OCI-LY7 (cell line): ENCODE results near the gene VEGFC. TPM values are rescaled to one million over a fixed set of nuclear protein-coding genes. Genes with fewer than 3 reads are reported as not detected.

Experiments used
- BruUV-seq: library from RNA; stranded (reverse); fragments of 400-500 nt; replicated peaks from 2 replicates; lab custom pipeline; 2021; lab: Mats Ljungman, UMichigan
- CTCF ChIA-PET: fragments of 300-600 bp; sonication (Branson Sonifier 250); formaldehyde crosslinking; loops from one replicate; lab custom pipeline; 2022; ENCODE audit warnings: antibody characterized with exemption; ENCODE audit not compliant: unreplicated experiment; lab: Charles Lee
- POLR2A ChIA-PET: fragments of 300-600 bp; sonication (Branson Sonifier 250); formaldehyde crosslinking; loops from one replicate; lab custom pipeline; 2022; ENCODE audit warnings: antibody characterized with exemption; lab: Charles Lee
- DNase-seq: peaks from one replicate; pipeline ENCODE4 v3.0.0-alpha.2; 2015; ENCODE audit warnings: low spot score
- H2AFZ ChIP-seq: fragments of 200-600 bp; sonication (generic), shearing (Covaris generic); 2 replicates; pipeline ENCODE4 v1.6.1; 2014; ENCODE audit warnings: mild to moderate bottlenecking, antibody characterized with exemption, low read length, moderate library complexity
- H3K27ac ChIP-seq: fragments of 200-600 bp; sonication (generic); 2 replicates; pipeline ENCODE4 v1.5.1; 2014; ENCODE audit warnings: mixed run types, low read depth, mild to moderate bottlenecking, moderate library complexity, low read length, inconsistent platforms; ENCODE audit not compliant: poor library complexity, severe bottlenecking
- H3K36me3 ChIP-seq: fragments of 200-600 bp; sonication (generic); 2 replicates; pipeline ENCODE4 v1.6.1; 2014; ENCODE audit warnings: mild to moderate bottlenecking, antibody characterized with exemption, low read length, moderate library complexity, mixed read lengths; ENCODE audit not compliant: insufficient read depth
- H3K4me1 ChIP-seq: fragments of 200-600 bp; sonication (generic); 2 replicates; pipeline ENCODE4 v1.5.1; 2014; ENCODE audit warnings: mild to moderate bottlenecking, low read length; ENCODE audit not compliant: insufficient read depth, poor library complexity, severe bottlenecking
- H3K4me2 ChIP-seq: fragments of 200-600 bp; sonication (generic); 2 replicates; pipeline ENCODE4 v1.6.1; 2014; ENCODE audit warnings: mild to moderate bottlenecking, low read length
- H3K4me3 ChIP-seq: fragments of 200-600 bp; sonication (generic); 2 replicates; pipeline ENCODE4 v1.5.1; 2014; ENCODE audit warnings: mild to moderate bottlenecking, low read depth, low read length; ENCODE audit not compliant: poor library complexity, severe bottlenecking
- H3K79me2 ChIP-seq: fragments of 200-600 bp; sonication (generic); 2 replicates; pipeline ENCODE4 v1.6.1; 2016; ENCODE audit warnings: low read depth, mild to moderate bottlenecking, low read length, moderate library complexity, mixed read lengths; ENCODE audit not compliant: insufficient read depth
- H3K9me2 ChIP-seq: fragments of 200-600 bp; sonication (generic); 2 replicates; pipeline ENCODE4 v1.6.1; 2016; ENCODE audit warnings: mild to moderate bottlenecking, low read length, mixed read lengths; ENCODE audit not compliant: insufficient read depth
- H3K9me3 ChIP-seq: fragments of 200-600 bp; sonication (generic); 2 replicates; pipeline ENCODE4 v1.6.1; 2014; ENCODE audit warnings: mild to moderate bottlenecking, mixed run types, low read length, mixed read lengths
- H4K20me1 ChIP-seq: fragments of 200-600 bp; sonication (generic); 2 replicates; pipeline ENCODE4 v1.6.1; 2014; ENCODE audit warnings: mild to moderate bottlenecking, antibody characterized with exemption, low read length, moderate library complexity, mixed read lengths; ENCODE audit not compliant: insufficient read depth
- CTCF ChIP-seq: fragments of 200-600 bp; sonication (generic); conservative IDR thresholded peaks from 2 replicates; pipeline ENCODE4 v1.5.1; 2014; ENCODE audit warnings: mild to moderate bottlenecking, antibody characterized with exemption, low read length, moderate library complexity, mixed read lengths
- EZH2phosphoT487 ChIP-seq: fragments of 200-600 bp; sonication (generic); IDR thresholded peaks from 2 replicates; pipeline ENCODE4 v1.6.1; 2018; ENCODE audit warnings: low read depth, borderline replicate concordance, mild to moderate bottlenecking, mixed run types, antibody characterized with exemption, low read length, moderate library complexity, mixed read lengths
- intact Hi-C: fragments of 100-400 bp; cut with micrococcal nuclease; formaldehyde crosslinking; loops from one replicate; pipeline ENCODE4 v1.10.0; 2022; ENCODE audit not compliant: unreplicated experiment
- total RNA-seq, 2 experiments: library from RNA; depleted of rRNA in 1 of 2; stranded (reverse); fragments of >200 nt in 1 of 2; shearing (Covaris generic) in 1 of 2; gene quantifications; 2 replicates each; pipeline ENCODE4 v1.2.3, GENCODE V29; 2014 to 2022

VEGFC gene
- total RNA-seq, 2 experiments from 2014 or later = not detected

GRCh38 chr4:176782191-176782590, 10.5 kb downstream of the VEGFC start:
- H3K4me3 ChIP-seq = no peak overlapping the region
- H4K20me1 ChIP-seq = no peaks in the 10 kb centered on the region
- no peaks in the 10 kb centered on the region for H3K9me2 ChIP-seq
- no peaks in the 10 kb centered on the region for H3K4me1 ChIP-seq
- ChIA-PET CTCF (no interaction called here), POLR2A (interaction anchor here (0.5 kb wide), 1 partner anchor 914 kb away, joined by 3 read pairs; no protein-coding TSS in a partner anchor)
- no peaks in the 10 kb centered on the region for H3K36me3 ChIP-seq
- TF ChIP-seq CTCF (no peak), EZH2phosphoT487 (no peak)
- no peak overlapping the region for H2AFZ ChIP-seq
- no peaks in the 10 kb centered on the region for H3K9me3 ChIP-seq
- no peak overlapping the region for H3K27ac ChIP-seq
- no peaks in the 10 kb centered on the region for H3K79me2 ChIP-seq
- intact Hi-C loops = loop anchor here (10.0 kb wide), 1 partner anchor 407 kb away; no protein-coding TSS in a partner anchor
- no TSS peak for BruUV-seq
- no peak overlapping the region for H3K4me2 ChIP-seq
- no peak for DNase-seq

- Histone ChIP-seq H3K4me2 (no peak overlapping the region), H3K36me3 (no peaks in the 10 kb centered on the region), H3K79me2 (no peaks in the 10 kb centered on the region), H3K4me3 (no peak overlapping the region), H3K27ac (no peak overlapping the region), H3K4me1 (no peaks in the 10 kb centered on the region), H2AFZ (no peak overlapping the region), H3K9me2 (no peaks in the 10 kb centered on the region), H3K9me3 (no peaks in the 10 kb centered on the region), H4K20me1 (no peaks in the 10 kb centered on the region)
- intact Hi-C loops = loop anchor here (10.0 kb wide), 1 partner anchor 407 kb away; no protein-coding TSS in a partner anchor
- ChIA-PET POLR2A (no interaction called here), CTCF (no interaction called here)
- DNase-seq = no peak
- no TSS peak for BruUV-seq
- TF ChIP-seq EZH2phosphoT487 = no peak
- no peak for TF ChIP-seq CTCF
These were observed 11.0 kb downstream of the VEGFC start for GRCh38 chr4:176781739-176782100.

- no peak for TF ChIP-seq EZH2phosphoT487
- no peak for TF ChIP-seq CTCF
These were observed 11.6 kb downstream of the VEGFC start for GRCh38 chr4:176780995-176781738.

More at GRCh38 chr4:176780995-176781738, 11.6 kb downstream of the VEGFC start:
- H3K79me2 ChIP-seq = no peaks in the 10 kb centered on the region
- H3K9me2 ChIP-seq = no peaks in the 10 kb centered on the region
- H3K9me3 ChIP-seq = no peaks in the 10 kb centered on the region
- ChIA-PET POLR2A (no interaction called here), CTCF (no interaction called here)
- no peak overlapping the region for H3K4me3 ChIP-seq
- H3K4me2 ChIP-seq = no peak overlapping the region
- intact Hi-C loops = loop anchor here (10.0 kb wide), 1 partner anchor 406 kb away; no protein-coding TSS in a partner anchor
- no peaks in the 10 kb centered on the region for H4K20me1 ChIP-seq
- H3K27ac ChIP-seq = no peak overlapping the region
- no peaks in the 10 kb centered on the region for H3K36me3 ChIP-seq
- no peak overlapping the region for H2AFZ ChIP-seq
- BruUV-seq = no TSS peak
- H3K4me1 ChIP-seq = no peaks in the 10 kb centered on the region
- DNase-seq = no peak
